GM10847 (cell line): ENCODE data around the gene KSR2.

Experiments used
- POLR2A ChIP-seq: IDR thresholded peaks from 2 replicates; pipeline ENCODE4 v1.6.1; 2011; ENCODE audit not compliant: insufficient read length; ENCODE audit errors: extremely low read depth

KSR2 gene

GRCh38 chr12:117968826-117969659, at the start of gene KSR2:
Gene KSR2, minus strand, starts transcription at chr12:117968990. Its CDS starts 735 bp downstream, at chr12:117968255.
- no peak for TF ChIP-seq POLR2A

DNA sequence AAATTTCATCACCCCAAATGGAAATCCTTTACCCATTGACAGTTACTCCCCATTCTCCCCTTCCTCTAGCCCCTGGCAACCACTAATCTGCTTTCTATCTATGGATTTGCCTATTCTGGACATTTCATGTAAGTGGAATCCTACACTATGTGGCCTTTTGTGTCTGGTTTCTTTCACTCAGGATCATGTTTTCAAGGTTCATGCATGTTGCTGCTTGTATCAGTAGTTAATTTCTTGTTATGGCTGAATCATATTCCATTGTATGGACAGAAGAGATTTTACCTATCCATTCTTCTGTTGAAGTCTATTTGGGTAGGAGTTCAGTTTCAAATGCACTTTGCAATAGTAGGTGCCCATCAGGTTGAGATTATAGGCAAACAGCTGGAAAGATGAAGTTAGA, 49.1 kb upstream of the KSR2 start:
- no peak for TF ChIP-seq POLR2A

- TF ChIP-seq POLR2A = peak; percentile 76
Measured at GRCh38 chr12:118016424-118017264, 47.9 kb upstream of the KSR2 start, which contains the start of gene RFC5. Gene RFC5, plus strand, starts transcription at chr12:118016703. Its CDS starts 125 bp downstream, at chr12:118016828.

GRCh38 chr12:118015944-118016343, 47.2 kb upstream of the KSR2 start:
- TF ChIP-seq POLR2A = no peak

GRCh38 chr12:118015306-118015705, 46.5 kb upstream of the KSR2 start:
- no peak for TF ChIP-seq POLR2A

GRCh38 chr12:118013283-118013682, 44.5 kb upstream of the KSR2 start:
- TF ChIP-seq POLR2A = no peak

DNA sequence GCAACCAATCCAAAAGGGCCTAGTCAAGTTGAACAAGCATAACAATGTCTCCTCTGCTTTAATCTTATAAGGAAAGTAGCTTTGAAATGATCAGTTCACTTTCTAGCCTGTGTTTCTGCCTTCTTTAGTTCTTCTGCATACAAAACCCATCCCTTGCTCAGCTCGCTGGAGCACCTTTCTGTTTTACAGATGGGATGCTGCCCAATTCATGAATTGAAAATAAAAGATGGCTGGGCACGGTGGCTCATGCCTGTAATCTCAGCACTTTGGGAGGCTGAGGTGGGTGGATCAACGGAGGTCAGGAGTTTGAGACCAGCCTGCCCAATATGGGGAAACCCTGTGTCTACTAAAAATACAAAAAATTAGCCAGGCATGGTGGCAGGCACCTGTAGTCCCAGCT, 43.2 kb upstream of the KSR2 start:
- TF ChIP-seq POLR2A = no peak

DNA sequence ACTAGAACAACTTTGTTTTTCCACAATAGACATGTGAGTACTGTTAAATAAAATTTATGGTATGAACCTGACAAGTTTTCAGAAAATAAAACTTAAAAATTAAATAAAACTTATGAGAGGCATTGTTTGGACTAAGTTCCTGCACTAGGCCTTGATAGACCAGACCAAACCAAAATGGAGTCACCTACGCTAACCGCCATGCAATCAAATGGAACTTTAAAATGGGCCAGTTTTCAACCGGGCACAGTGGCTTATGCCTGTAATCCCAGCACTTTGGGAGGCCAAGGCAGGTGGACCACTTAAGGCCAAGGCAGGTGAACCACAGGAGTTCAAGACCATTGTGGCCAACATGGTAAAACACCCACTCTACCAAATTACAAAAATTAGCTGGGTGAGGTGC, 42.6 kb upstream of the KSR2 start:
- no peak for TF ChIP-seq POLR2A

DNA sequence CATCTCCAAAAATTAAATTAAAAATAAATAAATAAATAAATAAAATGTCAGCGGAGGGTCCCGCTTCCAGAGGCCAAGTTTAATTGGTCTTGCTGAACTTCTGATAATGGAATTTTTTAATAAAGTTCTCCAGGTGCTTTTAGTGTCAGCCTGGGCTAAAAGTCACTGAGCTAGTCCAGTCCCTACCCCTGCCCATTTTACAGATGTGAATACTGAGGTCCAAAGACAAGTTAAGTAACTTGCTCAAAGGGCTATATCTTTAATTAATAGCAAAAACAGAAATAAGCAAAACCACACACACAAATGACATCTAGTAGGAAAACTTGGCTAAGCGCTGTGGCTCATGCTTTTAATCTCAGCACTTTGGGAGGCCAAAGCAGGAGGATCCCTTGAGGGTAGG, 42.1 kb upstream of the KSR2 start:
- TF ChIP-seq POLR2A = no peak

- no peak for TF ChIP-seq POLR2A
Measured at GRCh38 chr12:117998719-117999118, 29.9 kb upstream of the KSR2 start.

- TF ChIP-seq POLR2A = no peak
Measured at GRCh38 chr12:117994551-117995438, 26.0 kb upstream of the KSR2 start.

- no peak for TF ChIP-seq POLR2A
Measured at GRCh38 chr12:117986705-117987469, 18.1 kb upstream of the KSR2 start.

DNA sequence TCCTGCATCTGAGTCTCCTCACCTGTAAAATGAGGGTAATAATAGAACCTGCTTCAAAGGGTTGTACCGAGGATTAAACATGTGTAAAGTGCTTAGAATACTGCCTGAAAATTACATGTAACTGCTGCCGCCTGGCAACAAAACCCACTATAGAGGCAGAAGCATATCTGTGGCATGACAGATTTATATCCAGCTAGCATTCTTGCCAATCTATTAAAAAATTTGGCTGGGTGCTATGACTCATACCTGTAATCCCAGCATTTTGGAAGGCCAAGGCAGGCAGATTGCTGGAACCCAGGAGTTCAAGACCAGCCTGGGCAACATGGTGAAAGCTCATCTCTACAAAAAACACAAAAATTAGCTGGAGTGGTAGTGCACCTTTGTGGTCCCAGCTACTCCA, 16.4 kb upstream of the KSR2 start:
- no peak for TF ChIP-seq POLR2A

- TF ChIP-seq POLR2A = no peak
Measured at GRCh38 chr12:117981267-117981666, 12.5 kb upstream of the KSR2 start.
